GM12891 (cell line): Measurements from ENCODE around the gene CYP1A1.

Source experiments
- DNase-seq: peaks from one replicate; pipeline ENCODE4 v3.0.0; 2011; ENCODE audit warnings: low spot score; ENCODE audit not compliant: insufficient read length
- FAIRE-seq: peaks from 2 replicates; lab custom pipeline; 2011; peaks lifted over from hg19 to GRCh38; lab: Jason Lieb, UNC
- PAX5 ChIP-seq: IDR thresholded peaks from 2 replicates; pipeline ENCODE4 v1.6.1; 2011; ENCODE audit warnings: low read length, moderate library complexity, mild to moderate bottlenecking; ENCODE audit not compliant: insufficient read depth, severe bottlenecking
- POLR2A ChIP-seq: IDR thresholded peaks from 2 replicates; pipeline ENCODE4 v1.6.1; 2011; ENCODE audit warnings: low read depth, low read length, control low read depth
- POLR2AphosphoS5 ChIP-seq: IDR thresholded peaks from 2 replicates; pipeline ENCODE4 v1.6.1; 2011; ENCODE audit warnings: low read depth, low read length, control low read depth
- POU2F2 ChIP-seq: IDR thresholded peaks from 2 replicates; pipeline ENCODE4 v1.6.1; 2011; ENCODE audit warnings: low read depth, mild to moderate bottlenecking, control low read depth, low read length, moderate library complexity
- SPI1 ChIP-seq: IDR thresholded peaks from 2 replicates; pipeline ENCODE4 v1.6.1; 2011; ENCODE audit warnings: low read depth, low read length, control low read depth
- TAF1 ChIP-seq: IDR thresholded peaks from 2 replicates; pipeline ENCODE4 v1.6.1; 2011; ENCODE audit warnings: low read depth, low read length, control low read depth

CYP1A1 gene

GRCh38 chr15:74709892-74710291 lies 15.4 kb downstream of the CYP1A1 start:
- no peak for TF ChIP-seq POLR2A
- no peak for TF ChIP-seq POU2F2
- TF ChIP-seq PAX5, result no peak
- TF ChIP-seq SPI1, result no peak
- TF ChIP-seq TAF1, result no peak
- no peak for TF ChIP-seq POLR2AphosphoS5
- no peak for FAIRE-seq
- DNase-seq, result no peak

DNA sequence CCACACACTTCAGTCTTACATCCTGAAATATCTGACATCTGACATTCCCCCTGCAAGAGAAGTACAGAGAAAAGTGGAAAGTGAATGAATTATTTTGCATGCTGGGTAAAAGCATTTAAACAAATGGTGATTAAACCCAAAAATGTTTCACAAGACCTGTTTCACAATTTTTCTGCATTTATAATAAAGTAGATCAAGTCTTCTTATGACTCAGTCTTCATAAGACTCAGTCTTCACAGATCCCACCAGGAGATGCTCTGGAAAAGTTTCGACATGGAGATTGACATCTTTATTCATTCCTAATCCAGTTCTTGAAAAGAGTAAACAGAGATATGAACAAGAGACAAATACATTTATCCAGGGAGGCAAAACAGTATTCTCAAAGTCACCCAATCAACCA lies 16.3 kb downstream of the CYP1A1 start:
- no peak for TF ChIP-seq TAF1
- no peak for TF ChIP-seq POLR2A
- no peak for TF ChIP-seq PAX5
- FAIRE-seq (no peak), DNase-seq (no peak)

GRCh38 chr15:74696808-74697207 lies 28.5 kb downstream of the CYP1A1 start:
- TF ChIP-seq POLR2A (no peak), PAX5 (no peak), POLR2AphosphoS5 (no peak), POU2F2 (no peak), TAF1 (no peak), SPI1 (no peak)
- DNase-seq, result no peak

DNA sequence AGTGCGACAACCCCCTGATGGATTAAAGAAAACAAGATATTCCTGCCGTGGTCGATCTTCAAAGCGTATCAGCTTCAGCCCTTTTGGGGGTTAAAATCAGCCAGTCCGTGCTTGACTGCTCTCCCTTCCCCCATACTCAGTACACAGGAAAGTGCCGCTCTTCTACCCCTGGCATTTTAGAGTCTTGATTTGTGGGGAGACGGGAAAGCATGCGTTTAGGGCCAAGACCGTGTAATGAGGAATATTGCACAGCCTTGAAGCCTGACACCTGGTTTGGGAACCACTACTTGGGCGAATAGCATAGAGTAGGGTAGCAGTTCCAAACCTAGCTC lies 29.0 kb downstream of the CYP1A1 start:
- FAIRE-seq (no peak), DNase-seq (no peak)
- TF ChIP-seq POLR2A (no peak), POLR2AphosphoS5 (no peak), PAX5 (no peak), TAF1 (no peak)

More at GRCh38 chr15:74696808-74697207, 28.5 kb downstream of the CYP1A1 start:
- FAIRE-seq, result peak; percentile 55

- TF ChIP-seq PAX5 (no peak), TAF1 (peak; percentile 73), POLR2AphosphoS5 (peak; percentile 74), POU2F2 (peak; percentile 53; the same call in 1 of the 2 replicates), POLR2A (peak; percentile 80), SPI1 (0 out of 2 replicates have a peak, but pooled peaks have one; percentile 15)
- peak; percentile 88 for DNase-seq
- peak; percentile 95 for FAIRE-seq
Measured at GRCh38 chr15:74695597-74696397, 29.5 kb downstream of the CYP1A1 start, which contains the start of gene EDC3. Gene EDC3, minus strand, starts transcription at chr15:74696024. Its CDS starts 20,900 bp downstream, at chr15:74675124.

DNA sequence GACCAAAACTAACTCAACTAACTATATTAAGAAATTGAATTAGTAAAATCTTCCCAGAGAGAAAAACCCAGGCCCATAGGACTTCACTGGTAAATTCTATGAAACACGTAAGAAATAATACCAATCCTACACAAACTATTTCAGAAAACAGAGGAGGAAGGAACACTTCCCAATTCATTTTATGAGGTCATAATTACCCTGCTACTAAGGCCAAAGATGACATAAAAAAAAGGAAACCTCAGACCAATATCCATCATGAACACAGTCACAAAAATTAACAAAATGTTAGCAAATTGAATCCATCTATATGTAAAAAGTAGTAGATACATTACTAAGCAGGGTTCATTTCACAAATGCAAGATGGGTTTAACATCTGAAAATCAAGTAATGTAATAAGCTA lies 33.0 kb downstream of the CYP1A1 start:
- TF ChIP-seq POLR2A (no peak), TAF1 (no peak), POLR2AphosphoS5 (no peak), POU2F2 (no peak), SPI1 (no peak), PAX5 (no peak)

GRCh38 chr15:74683758-74684157 lies 41.6 kb downstream of the CYP1A1 start:
- FAIRE-seq (no peak), DNase-seq (no peak)
- no peak for TF ChIP-seq SPI1
- TF ChIP-seq PAX5, result no peak
- TF ChIP-seq POU2F2, result no peak
- TF ChIP-seq TAF1, result no peak
- no peak for TF ChIP-seq POLR2AphosphoS5
- no peak for TF ChIP-seq POLR2A

More for the DNA sequence above, 33.0 kb downstream of the CYP1A1 start:
- FAIRE-seq, result no peak
- no peak for DNase-seq

GRCh38 chr15:74682954-74683353 lies 42.4 kb downstream of the CYP1A1 start:
- DNase-seq (no peak), FAIRE-seq (no peak)
- no peak for TF ChIP-seq SPI1
- TF ChIP-seq PAX5, result no peak
- no peak for TF ChIP-seq TAF1
- TF ChIP-seq POLR2A, result no peak
- no peak for TF ChIP-seq POU2F2
- no peak for TF ChIP-seq POLR2AphosphoS5

GRCh38 chr15:74680456-74680855 lies 44.9 kb downstream of the CYP1A1 start:
- DNase-seq (no peak), FAIRE-seq (no peak)
- TF ChIP-seq TAF1 (no peak), POU2F2 (no peak), PAX5 (no peak), POLR2AphosphoS5 (no peak), SPI1 (no peak), POLR2A (no peak)

- FAIRE-seq, result no peak
- no peak for DNase-seq
Measured at GRCh38 chr15:74676801-74677200, 48.5 kb downstream of the CYP1A1 start.

More at GRCh38 chr15:74676801-74677200, 48.5 kb downstream of the CYP1A1 start:
- no peak for TF ChIP-seq SPI1
- TF ChIP-seq PAX5, result no peak
- no peak for TF ChIP-seq POLR2AphosphoS5
- no peak for TF ChIP-seq POU2F2
- TF ChIP-seq POLR2A, result no peak
- no peak for TF ChIP-seq TAF1
